B cell (primary cell): ENCODE results near the gene RBM38. TPM values are rescaled to one million over a fixed set of nuclear protein-coding genes. Genes with fewer than 3 reads are reported as not detected.

Experiments
- ATAC-seq: fragments of 200-7000 bp; cut with Tn5 transposase; one replicate; pipeline ENCODE4 v1.10.0; 2021; ENCODE audit warnings: low read depth, mild to moderate bottlenecking, moderate number of reproducible peaks, moderate library complexity
- CTCF ChIA-PET: fragments of 350-600 bp; sonication (Branson Sonifier 250); formaldehyde crosslinking; loops from one replicate; lab custom pipeline; 2021; ENCODE audit warnings: antibody characterized with exemption, inconsistent platforms; lab: Charles Lee
- POLR2A ChIA-PET: fragments of 350-600 bp; sonication (Branson Sonifier 250); formaldehyde crosslinking; loops from one replicate; lab custom pipeline; 2021; ENCODE audit warnings: antibody characterized with exemption; lab: Charles Lee
- DNase-seq: peaks from one replicate; pipeline ENCODE4 v3.0.0; 2013
- H2AFZ ChIP-seq: 2 replicates; pipeline ENCODE4 v1.6.1; 2012; ENCODE audit warnings: mild to moderate bottlenecking, low read depth, low read length; ENCODE audit not compliant: insufficient read depth, poor library complexity, severe bottlenecking
- H3K27ac ChIP-seq, 2 donors: 1 replicate in 1 of 2; 2 replicates in 1 of 2; pipeline ENCODE4 v1.5.1; 2012 to 2013; ENCODE audit warnings: low read length in 2 of 2, mild to moderate bottlenecking in 2 of 2, moderate library complexity in 1 of 2
- H3K27me3 ChIP-seq, 4 experiments: fragments of 200-600 bp in 1 of 4; sonication (generic) in 1 of 4; replicated peaks in 1 of 4; 1 replicate in 2 of 4; 2 replicates in 2 of 4; pipeline versions ENCODE4 v1.6.1 to v1.7.0; 2013 to 2016; ENCODE audit warnings: low read length in 3 of 4, mild to moderate bottlenecking in 2 of 4, mixed read lengths in 1 of 4, moderate library complexity in 1 of 4; ENCODE audit not compliant: insufficient read depth in 4 of 4, control insufficient read depth in 3 of 4; ENCODE audit errors: control extremely low read depth in 1 of 4
- H3K36me3 ChIP-seq, 2 experiments: replicated peaks in 1 of 2; 1 replicate in 1 of 2; 2 replicates in 1 of 2; pipeline versions ENCODE4 v1.6.1 to v1.7.1; 2013; ENCODE audit warnings: low read length in 1 of 2; ENCODE audit not compliant: insufficient read depth in 2 of 2, control insufficient read depth in 1 of 2; ENCODE audit errors: control extremely low read depth in 1 of 2, extremely low read depth in 1 of 2
- H3K4me1 ChIP-seq, 2 donors: fragments of 200-600 bp in 1 of 2; sonication (generic) in 1 of 2; 1 replicate in 1 of 2; 2 replicates in 1 of 2; pipeline versions ENCODE4 v1.5.1 to v1.6.1; 2013 to 2017; ENCODE audit warnings: low read length in 2 of 2; ENCODE audit not compliant: control insufficient read depth in 2 of 2, insufficient read depth in 2 of 2
- H3K4me2 ChIP-seq: replicated peaks from 2 replicates; pipeline ENCODE3; 2012; ENCODE audit warnings: mild to moderate bottlenecking, low read depth, low read length; ENCODE audit not compliant: poor library complexity, severe bottlenecking
- H3K4me3 ChIP-seq, 5 experiments: fragments of 200-600 bp in 1 of 5; sonication (generic) in 1 of 5; 1 replicate in 3 of 5; 2 replicates in 2 of 5; pipeline versions ENCODE4 v1.5.1 to v1.7.0; 2011 to 2016; ENCODE audit warnings: low read length in 4 of 5, mild to moderate bottlenecking in 4 of 5, low read depth in 2 of 5, control low read depth in 1 of 5, moderate library complexity in 1 of 5; ENCODE audit not compliant: insufficient read depth in 1 of 5; ENCODE audit errors: control extremely low read depth in 1 of 5, extremely low read depth in 1 of 5
- H3K79me2 ChIP-seq: fragments of 200-600 bp; sonication (generic); one replicate; pipeline ENCODE4 v1.6.0; 2016; ENCODE audit warnings: low read length; ENCODE audit not compliant: control insufficient read depth, insufficient read depth
- H3K9ac ChIP-seq: fragments of 200-600 bp; sonication (generic); 2 replicates; pipeline ENCODE4 v1.6.1; 2017; ENCODE audit warnings: mild to moderate bottlenecking, low read length, moderate library complexity
- H3K9me3 ChIP-seq, 3 donors: one replicate each; pipeline versions ENCODE4 v1.6.1 to v1.7.1; 2013; ENCODE audit warnings: low read length in 2 of 3; ENCODE audit not compliant: control insufficient read depth in 2 of 3, insufficient read depth in 1 of 3; ENCODE audit errors: control extremely low read depth in 1 of 3
- H4K20me1 ChIP-seq: 2 replicates; pipeline ENCODE4 v1.6.0; 2012; ENCODE audit warnings: mild to moderate bottlenecking, low read length; ENCODE audit not compliant: insufficient read depth, control insufficient read depth, poor library complexity, severe bottlenecking
- H3K27ac Mint-ChIP-seq: one replicate; pipeline ENCODE4 v1.8.0; 2021; ENCODE audit warnings: mixed read lengths
- H3K27me3 Mint-ChIP-seq: one replicate; pipeline ENCODE4 v1.8.0; 2021; ENCODE audit warnings: mixed read lengths
- H3K4me1 Mint-ChIP-seq: one replicate; pipeline ENCODE4 v1.8.0; 2021; ENCODE audit warnings: mixed read lengths
- H3K4me3 Mint-ChIP-seq: one replicate; pipeline ENCODE4 v1.8.0; 2021; ENCODE audit warnings: mixed read lengths
- H3K9me3 Mint-ChIP-seq: one replicate; pipeline ENCODE4 v1.8.0; 2022; ENCODE audit warnings: mixed read lengths; ENCODE audit not compliant: insufficient read depth
- CTCF ChIP-seq: fragments of 200-600 bp; IDR thresholded peaks from one replicate; pipeline ENCODE4 v1.8.0; 2022; ENCODE audit warnings: antibody characterized with exemption, mild to moderate bottlenecking
- EZH2 ChIP-seq: IDR thresholded peaks from 2 replicates; pipeline ENCODE4 v1.6.1; 2012; ENCODE audit warnings: borderline replicate concordance, low read depth, mild to moderate bottlenecking, moderate library complexity, low read length; ENCODE audit not compliant: insufficient read depth, poor library complexity, severe bottlenecking
- WGBS: methylation state at CpG from one replicate; pipeline ENCODE4 v1.1.5; 2013; ENCODE audit warnings: missing lambda C conversion rate; ENCODE audit not compliant: insufficient coverage; 5-methylcytosine and 5-hydroxymethylcytosine counted together
- intact Hi-C: fragments of 100-400 bp; cut with micrococcal nuclease; formaldehyde crosslinking; loops from one replicate; pipeline ENCODE4 v1.10.0; 2022
- polyA plus RNA-seq: library from polyadenylated mRNA; depleted of rRNA; stranded (reverse); fragments of >200 nt; gene quantifications from 2 replicates; pipeline ENCODE4 v1.2.3, GENCODE V29; 2012
- total RNA-seq, 2 donors: library from RNA; stranded (reverse); fragments of 120-200 nt in 1 of 2; gene quantifications; 1 replicate in 1 of 2; 2 replicates in 1 of 2; pipeline versions ENCODE4 v1.2.3 to v1.2.4, GENCODE V29; 2013 to 2022

RBM38 gene
- total and polyA plus RNA-seq, 2 donors (not counting 1 experiment from before 2014, with no cell fraction given), result 198 to 225 TPM

GRCh38 chr20:57398901-57399535 lies 7.8 kb downstream of the RBM38 start:
- H3K27me3 ChIP-seq, result no peaks in the 10 kb centered on the region
- Mint-ChIP-seq H3K27ac (peak overlapping the region; percentile 100), H3K27me3 (no peaks in the 10 kb centered on the region), H3K4me3 (peak overlapping the region; percentile 92), H3K9me3 (no peaks in the 10 kb centered on the region), H3K4me1 (peaks cover 98% of the 10 kb centered on the region)
- ChIA-PET POLR2A (interaction anchor here (0.5 to 5.1 kb wide), 17 partner anchors 9 to 990 kb away, joined by 3 to 109 read pairs (median 8); partner anchors contain the start of genes RBM38, VAPB and ZBP1), CTCF (interaction anchor here (0.7 to 7.1 kb wide), 20 partner anchors 10 to 314 kb away, joined by 3 to 69 read pairs (median 12); partner anchors contain the start of gene ZBP1)
- peak overlapping the region; percentile 98 for H3K4me2 ChIP-seq
- peak overlapping the region; percentile 62 for H3K9ac ChIP-seq
- intact Hi-C loops, result loop anchor here (1.0 to 10.0 kb wide), 8 partner anchors 10 to 1606 kb away; partner anchors contain the start of genes CTSZ and RAE1
- H3K4me1 ChIP-seq, result peaks cover 96 to 99% of the 10 kb centered on the region in 2 donors
- WGBS, result 71% methylated on average over 13 of the region's 13 CpGs
- H3K9me3 ChIP-seq, result peaks cover 0 to 6% (median 0%) of the 10 kb centered on the region in 3 donors
- no peak for ATAC-seq
- peaks cover 84% of the 10 kb centered on the region for H3K79me2 ChIP-seq
- TF ChIP-seq CTCF (no peak), EZH2 (no peak)
- DNase-seq, result no peak
- no peak overlapping the region for H2AFZ ChIP-seq
- H3K36me3 ChIP-seq, result peaks cover 5 to 87% of the 10 kb centered on the region in 2 experiments
- peak overlapping the region; percentile 96 to 97 for H3K27ac ChIP-seq
- H3K4me3 ChIP-seq, result peak overlapping the region in 4 of 5 experiments; percentile 23 to 56 (median 46)
- H4K20me1 ChIP-seq, result peaks cover 77% of the 10 kb centered on the region
